ENCODE measurements around the gene SLC26A6.

SLC26A6 gene

GRCh38 chr3:48660800-48661400 lies 25.6 kb upstream of the SLC26A6 start:
- H3K4me1 ChIP-seq (ENCODE audit: control insufficient read depth, insufficient read depth, low read length) = peaks cover 6% of the 10 kb centered on the region
- no CpG with 5 or more reads among the region's 61 CpGs for WGBS (ENCODE audit: insufficient coverage, insufficient read length)
- no peak overlapping the region for H3K27ac ChIP-seq (ENCODE audit: low read length)
- no peaks in the 10 kb centered on the region for H3K9me3 ChIP-seq (ENCODE audit: control insufficient read depth, insufficient read depth, low read length)
- H3K27me3 ChIP-seq (ENCODE audit: control insufficient read depth, insufficient read depth, low read length) = no peaks in the 10 kb centered on the region
- DNase-seq (ENCODE audit: low read depth, low spot score) = no peak
- H3K36me3 ChIP-seq (ENCODE audit: control insufficient read depth, insufficient read depth, low read length) = no peaks in the 10 kb centered on the region; the same call in 1 of the 2 replicates
- no peak overlapping the region; the same call in 1 of the 2 replicates for H3K4me3 ChIP-seq (ENCODE audit: low read length)

GRCh38 chr3:48656841-48657281 lies 21.6 kb upstream of the SLC26A6 start:
- no peaks in the 10 kb centered on the region for H3K9me3 ChIP-seq (ENCODE audit: control insufficient read depth, insufficient read depth, low read length)
- H3K27ac ChIP-seq (ENCODE audit: low read length) = no peak overlapping the region
- no peak overlapping the region; the same call in 1 of the 2 replicates for H3K4me3 ChIP-seq (ENCODE audit: low read length)
- WGBS (ENCODE audit: insufficient coverage, insufficient read length) = no CpG with 5 or more reads among the region's 45 CpGs
- DNase-seq (ENCODE audit: low read depth, low spot score) = no peak
- H3K36me3 ChIP-seq (ENCODE audit: control insufficient read depth, insufficient read depth, low read length) = peaks cover 3% of the 10 kb centered on the region; the same call in 1 of the 2 replicates
- H3K4me1 ChIP-seq (ENCODE audit: control insufficient read depth, insufficient read depth, low read length) = peaks cover 4% of the 10 kb centered on the region
- H3K27me3 ChIP-seq (ENCODE audit: control insufficient read depth, insufficient read depth, low read length) = no peaks in the 10 kb centered on the region

GRCh38 chr3:48656061-48656840 lies 21.0 kb upstream of the SLC26A6 start:
- peaks cover 4% of the 10 kb centered on the region for H3K4me1 ChIP-seq (ENCODE audit: control insufficient read depth, insufficient read depth, low read length)
- no CpG with 5 or more reads among the region's 94 CpGs for WGBS (ENCODE audit: insufficient coverage, insufficient read length)
- H3K27me3 ChIP-seq (ENCODE audit: control insufficient read depth, insufficient read depth, low read length) = no peaks in the 10 kb centered on the region
- no peaks in the 10 kb centered on the region for H3K9me3 ChIP-seq (ENCODE audit: control insufficient read depth, insufficient read depth, low read length)
- peak overlapping the region; percentile 40; the same call in 1 of the 2 replicates for H3K4me3 ChIP-seq (ENCODE audit: low read length)
- H3K27ac ChIP-seq (ENCODE audit: low read length) = no peak overlapping the region
- no peak for DNase-seq (ENCODE audit: low read depth, low spot score)
- peaks cover 5% of the 10 kb centered on the region for H3K36me3 ChIP-seq (ENCODE audit: control insufficient read depth, insufficient read depth, low read length)

- WGBS (ENCODE audit: insufficient coverage, insufficient read length) = no CpG with 5 or more reads among the region's 30 CpGs
- Histone ChIP-seq H3K4me3 (ENCODE audit: low read length) (peak overlapping the region; percentile 40; the same call in 1 of the 2 replicates), H3K27me3 (ENCODE audit: control insufficient read depth, insufficient read depth, low read length) (no peaks in the 10 kb centered on the region), H3K4me1 (ENCODE audit: control insufficient read depth, insufficient read depth, low read length) (peaks cover 4% of the 10 kb centered on the region), H3K36me3 (ENCODE audit: control insufficient read depth, insufficient read depth, low read length) (peaks cover 11% of the 10 kb centered on the region; the same call in 1 of the 2 replicates), H3K9me3 (ENCODE audit: control insufficient read depth, insufficient read depth, low read length) (no peaks in the 10 kb centered on the region), H3K27ac (ENCODE audit: low read length) (no peak overlapping the region)
- DNase-seq (ENCODE audit: low read depth, low spot score) = no peak
Observed at GRCh38 chr3:48655606-48656005, 20.3 kb upstream of the SLC26A6 start.

GRCh38 chr3:48655063-48655462 lies 19.8 kb upstream of the SLC26A6 start:
- no peak for DNase-seq (ENCODE audit: low read depth, low spot score)
- H3K9me3 ChIP-seq (ENCODE audit: control insufficient read depth, insufficient read depth, low read length) = no peaks in the 10 kb centered on the region
- peaks cover 11% of the 10 kb centered on the region; the same call in 1 of the 2 replicates for H3K36me3 ChIP-seq (ENCODE audit: control insufficient read depth, insufficient read depth, low read length)
- WGBS (ENCODE audit: insufficient coverage, insufficient read length) = no CpG with 5 or more reads among the region's 12 CpGs
- no peaks in the 10 kb centered on the region for H3K27me3 ChIP-seq (ENCODE audit: control insufficient read depth, insufficient read depth, low read length)
- no peak overlapping the region for H3K4me3 ChIP-seq (ENCODE audit: low read length)
- no peak overlapping the region for H3K27ac ChIP-seq (ENCODE audit: low read length)
- peaks cover 4% of the 10 kb centered on the region for H3K4me1 ChIP-seq (ENCODE audit: control insufficient read depth, insufficient read depth, low read length)

- no peak overlapping the region for H3K4me3 ChIP-seq (ENCODE audit: low read length)
- WGBS (ENCODE audit: insufficient coverage, insufficient read length) = no CpG with 5 or more reads among the region's 15 CpGs
- H3K27me3 ChIP-seq (ENCODE audit: control insufficient read depth, insufficient read depth, low read length) = no peaks in the 10 kb centered on the region
- H3K9me3 ChIP-seq (ENCODE audit: control insufficient read depth, insufficient read depth, low read length) = no peaks in the 10 kb centered on the region
- H3K27ac ChIP-seq (ENCODE audit: low read length) = no peak overlapping the region
- no peak for DNase-seq (ENCODE audit: low read depth, low spot score)
- peaks cover 4% of the 10 kb centered on the region for H3K4me1 ChIP-seq (ENCODE audit: control insufficient read depth, insufficient read depth, low read length)
- peaks cover 15% of the 10 kb centered on the region for H3K36me3 ChIP-seq (ENCODE audit: control insufficient read depth, insufficient read depth, low read length)
Observed at GRCh38 chr3:48652923-48653715, 17.9 kb upstream of the SLC26A6 start.

- WGBS (ENCODE audit: insufficient coverage, insufficient read length) = no CpG with 5 or more reads among the region's 11 CpGs
- Histone ChIP-seq H3K4me1 (ENCODE audit: control insufficient read depth, insufficient read depth, low read length) (peaks cover under 1% of the 10 kb centered on the region; the same call in 1 of the 2 replicates), H3K27me3 (ENCODE audit: control insufficient read depth, insufficient read depth, low read length) (no peaks in the 10 kb centered on the region), H3K9me3 (ENCODE audit: control insufficient read depth, insufficient read depth, low read length) (no peaks in the 10 kb centered on the region), H3K36me3 (ENCODE audit: control insufficient read depth, insufficient read depth, low read length) (peaks cover 15% of the 10 kb centered on the region), H3K27ac (ENCODE audit: low read length) (no peak overlapping the region), H3K4me3 (ENCODE audit: low read length) (no peak overlapping the region)
- DNase-seq (ENCODE audit: low read depth, low spot score) = no peak
Observed at GRCh38 chr3:48651771-48652170, 16.5 kb upstream of the SLC26A6 start.

- no peak overlapping the region for H3K4me3 ChIP-seq (ENCODE audit: low read length)
- no peaks in the 10 kb centered on the region for H3K9me3 ChIP-seq (ENCODE audit: control insufficient read depth, insufficient read depth, low read length)
- no peak overlapping the region for H3K27ac ChIP-seq (ENCODE audit: low read length)
- peaks cover 21% of the 10 kb centered on the region for H3K36me3 ChIP-seq (ENCODE audit: control insufficient read depth, insufficient read depth, low read length)
- no peak for DNase-seq (ENCODE audit: low read depth, low spot score)
- no CpG with 5 or more reads among the region's 12 CpGs for whole genome bisulfite sequencing (ENCODE audit: insufficient coverage, insufficient read length)
- no peaks in the 10 kb centered on the region for H3K27me3 ChIP-seq (ENCODE audit: control insufficient read depth, insufficient read depth, low read length)
- no peaks in the 10 kb centered on the region for H3K4me1 ChIP-seq (ENCODE audit: control insufficient read depth, insufficient read depth, low read length)
Observed at GRCh38 chr3:48650723-48651122, 15.5 kb upstream of the SLC26A6 start.

- no peak for DNase-seq (ENCODE audit: low read depth, low spot score)
- Histone ChIP-seq H3K27ac (ENCODE audit: low read length) (no peak overlapping the region), H3K4me1 (ENCODE audit: control insufficient read depth, insufficient read depth, low read length) (no peaks in the 10 kb centered on the region), H3K36me3 (ENCODE audit: control insufficient read depth, insufficient read depth, low read length) (peaks cover 29% of the 10 kb centered on the region), H3K9me3 (ENCODE audit: control insufficient read depth, insufficient read depth, low read length) (no peaks in the 10 kb centered on the region), H3K27me3 (ENCODE audit: control insufficient read depth, insufficient read depth, low read length) (no peaks in the 10 kb centered on the region), H3K4me3 (ENCODE audit: low read length) (no peak overlapping the region)
- no CpG with 5 or more reads among the region's 15 CpGs for WGBS (ENCODE audit: insufficient coverage, insufficient read length)
Observed at GRCh38 chr3:48648188-48648850, 13.1 kb upstream of the SLC26A6 start.

GRCh38 chr3:48647714-48648113 lies 12.5 kb upstream of the SLC26A6 start:
- no peak for DNase-seq (ENCODE audit: low read depth, low spot score)
- WGBS (ENCODE audit: insufficient coverage, insufficient read length) = no CpG with 5 or more reads among the region's 9 CpGs
- no peaks in the 10 kb centered on the region for H3K27me3 ChIP-seq (ENCODE audit: control insufficient read depth, insufficient read depth, low read length)
- no peaks in the 10 kb centered on the region for H3K4me1 ChIP-seq (ENCODE audit: control insufficient read depth, insufficient read depth, low read length)
- no peak overlapping the region for H3K27ac ChIP-seq (ENCODE audit: low read length)
- H3K9me3 ChIP-seq (ENCODE audit: control insufficient read depth, insufficient read depth, low read length) = no peaks in the 10 kb centered on the region
- H3K36me3 ChIP-seq (ENCODE audit: control insufficient read depth, insufficient read depth, low read length) = peaks cover 33% of the 10 kb centered on the region
- no peak overlapping the region for H3K4me3 ChIP-seq (ENCODE audit: low read length)

Data from iPS DF 6.9 (cell line).